ENCODE data around the gene GRIFIN. TPM values are rescaled to one million over a fixed set of nuclear protein-coding genes. Genes with fewer than 3 reads are reported as not detected.

GRIFIN gene
- total and polyA plus RNA-seq, 7 donors, result not detected

DNA sequence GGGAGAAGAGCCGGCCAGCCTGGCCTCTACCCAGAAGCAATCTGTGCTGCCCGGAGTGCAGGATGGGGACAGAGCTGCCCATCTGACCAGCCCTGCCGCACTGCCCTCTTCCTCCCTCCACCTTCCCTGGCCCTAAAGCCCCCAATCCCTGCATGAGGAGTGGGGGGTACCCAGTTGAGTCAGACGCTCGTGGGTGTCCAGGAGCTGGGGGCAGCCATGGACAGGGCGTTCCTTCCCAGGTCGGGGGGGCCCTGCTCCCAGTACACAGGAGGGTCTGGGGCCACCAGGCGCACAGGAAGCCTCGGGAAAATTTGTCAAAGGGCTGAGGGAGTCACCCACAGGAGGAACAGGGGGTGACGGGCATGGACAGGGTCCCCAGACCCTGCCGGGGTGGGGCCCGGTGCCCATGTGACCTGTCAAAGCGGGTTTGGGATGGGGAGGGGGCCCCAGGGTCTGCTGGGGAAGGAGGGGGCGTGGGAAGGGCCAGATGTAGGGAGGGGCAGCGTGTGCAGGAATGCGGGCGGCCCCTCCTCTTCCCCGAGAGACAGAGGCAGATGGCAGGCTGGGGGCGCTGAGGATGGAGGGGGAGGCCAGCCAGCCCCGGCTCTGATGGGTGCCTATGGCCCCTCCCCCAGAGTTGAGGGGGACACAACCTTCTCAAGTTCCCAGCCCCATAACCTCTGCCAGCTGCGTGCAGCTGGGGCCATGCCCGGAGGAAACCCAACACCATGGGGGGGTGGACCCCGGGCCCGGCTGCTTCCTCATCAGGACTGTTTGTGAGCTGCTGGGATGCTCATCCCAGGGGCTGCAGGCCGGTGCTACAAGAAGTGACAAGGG, 21.5 kb upstream of the GRIFIN start:
- Histone ChIP-seq H3K27ac (no peak overlapping the region), H3K27me3 (ENCODE audit: insufficient read depth in 3 of 3, low read length in 2 of 3) (peaks cover 0 to 41% (median 8%) of the 10 kb centered on the region in 3 donors), H3K4me3 (no peak overlapping the region), H3K36me3 (ENCODE audit: insufficient read depth in 1 of 2, low read depth in 1 of 2) (no peaks in the 10 kb centered on the region), H3K9me3 (no peaks in the 10 kb centered on the region), H3K4me1 (peaks cover 5% of the 10 kb centered on the region)
- WGBS, 3 donors, result 21 to 31% (median 26%) methylated on average over 19 to 25 of the region's 25 CpGs
- intact Hi-C loops (cut with DNase I), result no loop called here
- no peak for DNase-seq
- ATAC-seq, result peak in 1 of 4 donors; percentile 32
- TF ChIP-seq, protein P1, sequence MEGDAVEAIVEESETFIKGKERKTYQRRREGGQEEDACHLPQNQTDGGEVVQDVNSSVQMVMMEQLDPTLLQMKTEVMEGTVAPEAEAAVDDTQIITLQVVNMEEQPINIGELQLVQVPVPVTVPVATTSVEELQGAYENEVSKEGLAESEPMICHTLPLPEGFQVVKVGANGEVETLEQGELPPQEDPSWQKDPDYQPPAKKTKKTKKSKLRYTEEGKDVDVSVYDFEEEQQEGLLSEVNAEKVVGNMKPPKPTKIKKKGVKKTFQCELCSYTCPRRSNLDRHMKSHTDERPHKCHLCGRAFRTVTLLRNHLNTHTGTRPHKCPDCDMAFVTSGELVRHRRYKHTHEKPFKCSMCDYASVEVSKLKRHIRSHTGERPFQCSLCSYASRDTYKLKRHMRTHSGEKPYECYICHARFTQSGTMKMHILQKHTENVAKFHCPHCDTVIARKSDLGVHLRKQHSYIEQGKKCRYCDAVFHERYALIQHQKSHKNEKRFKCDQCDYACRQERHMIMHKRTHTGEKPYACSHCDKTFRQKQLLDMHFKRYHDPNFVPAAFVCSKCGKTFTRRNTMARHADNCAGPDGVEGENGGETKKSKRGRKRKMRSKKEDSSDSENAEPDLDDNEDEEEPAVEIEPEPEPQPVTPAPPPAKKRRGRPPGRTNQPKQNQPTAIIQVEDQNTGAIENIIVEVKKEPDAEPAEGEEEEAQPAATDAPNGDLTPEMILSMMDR (IDR thresholded peaks at IDR 0.05), result no peak

DNA sequence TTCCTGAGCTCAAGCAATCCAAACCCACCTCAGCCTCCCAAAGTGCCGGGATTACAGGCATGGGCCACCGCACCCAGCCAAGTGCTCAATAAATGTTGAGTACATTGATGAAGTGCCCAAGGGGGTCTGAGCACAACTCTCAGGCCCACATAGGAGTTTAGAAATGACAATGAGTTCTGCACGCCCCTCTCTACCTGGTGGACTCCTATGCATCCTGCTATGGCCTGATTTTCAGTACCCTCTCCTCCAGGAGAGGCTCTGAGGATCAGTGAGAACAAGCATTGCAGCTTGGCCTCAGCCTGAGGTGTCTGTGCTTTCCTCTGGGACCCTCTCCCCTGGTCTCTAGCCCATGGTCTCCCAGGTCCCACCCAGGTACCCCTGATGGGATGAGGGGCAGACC, 20.9 kb upstream of the GRIFIN start:
- H3K27me3 ChIP-seq (ENCODE audit: insufficient read depth in 3 of 3, low read length in 2 of 3), result peaks cover 0 to 41% (median 8%) of the 10 kb centered on the region in 3 donors

DNA sequence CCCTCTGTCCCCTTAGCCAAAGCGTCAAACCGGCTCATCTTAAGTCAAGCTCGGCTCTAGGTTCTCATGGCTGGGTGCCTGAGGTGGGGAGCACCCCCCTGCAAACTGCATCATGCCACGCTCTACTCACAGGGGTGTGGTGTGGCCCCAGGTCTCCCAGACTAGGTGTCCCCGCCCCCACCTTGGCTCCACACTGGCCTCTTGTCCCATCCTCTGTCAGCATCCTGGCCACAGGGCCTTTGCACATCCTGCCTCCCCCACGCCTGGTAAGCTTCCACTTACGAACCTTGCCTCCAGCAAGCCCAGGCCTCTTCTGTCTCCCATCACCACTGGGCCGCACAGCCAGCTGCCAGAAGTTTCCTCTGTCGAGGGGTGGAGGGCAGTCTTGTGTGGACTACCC, 20.2 kb upstream of the GRIFIN start:
- no peak for DNase-seq
- 56 to 66% (median 62%) methylated on average over 9 of the region's 9 CpGs for WGBS, 3 donors
- H3K27ac ChIP-seq, result no peak overlapping the region

More for the DNA sequence above, 20.9 kb upstream of the GRIFIN start:
- Histone ChIP-seq H3K9me3 (no peaks in the 10 kb centered on the region), H3K4me1 (peaks cover 5% of the 10 kb centered on the region), H3K4me3 (no peak overlapping the region), H3K36me3 (ENCODE audit: insufficient read depth in 1 of 2, low read depth in 1 of 2) (no peaks in the 10 kb centered on the region), H3K27ac (no peak overlapping the region)
- DNase-seq (no peak), ATAC-seq (no peak)
- intact Hi-C loops (cut with DNase I), result no loop called here
- TF ChIP-seq, protein P1 (IDR thresholded peaks at IDR 0.05), result no peak
- 86 to 98% (median 91%) methylated on average over 3 of the region's 3 CpGs for WGBS, 3 donors

DNA sequence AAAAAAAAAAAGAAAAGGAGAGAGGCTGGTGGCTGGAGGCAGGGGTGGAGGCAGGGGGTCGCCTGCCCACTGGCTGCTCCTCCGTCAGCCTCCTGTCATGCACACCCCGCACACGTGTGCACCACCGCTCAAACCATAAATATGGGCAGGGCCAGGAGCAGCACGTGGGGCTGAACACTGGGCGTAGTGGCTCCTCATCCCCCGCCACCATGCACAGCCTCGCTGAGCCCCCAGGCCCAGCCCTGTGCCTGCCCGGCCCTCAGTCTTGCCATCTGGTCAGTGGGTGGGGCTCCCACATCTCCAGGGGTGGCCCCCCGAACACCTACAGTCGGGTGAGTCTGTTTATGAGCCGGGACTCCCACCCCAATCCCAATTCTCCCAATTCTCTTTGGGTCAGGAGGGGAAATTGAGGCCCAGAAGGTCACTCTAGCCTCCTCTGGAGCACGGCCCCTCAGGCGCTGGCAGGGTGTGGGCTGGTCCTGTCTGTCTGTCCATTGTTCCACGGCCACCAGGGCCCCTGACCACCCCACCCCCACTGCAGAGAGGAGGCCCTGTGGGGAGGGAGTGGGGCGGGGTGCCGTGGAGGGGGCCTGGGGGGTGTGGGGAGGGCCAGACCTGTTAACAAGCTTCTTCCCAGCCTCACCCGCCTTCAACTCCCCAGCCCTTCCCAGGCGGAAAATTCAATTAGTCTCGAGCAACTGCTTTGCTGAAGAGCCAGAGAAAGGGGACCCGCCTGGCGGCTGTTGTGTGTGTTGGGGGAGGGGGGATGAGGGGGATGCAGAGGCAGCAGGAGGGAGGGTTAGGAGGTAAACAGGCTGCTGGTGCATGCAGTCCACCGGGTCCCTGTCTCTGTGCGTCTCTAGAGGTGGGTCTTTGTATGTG, 19.5 kb upstream of the GRIFIN start:
- DNase-seq (no peak), ATAC-seq (no peak)
- TF ChIP-seq, protein P1 (IDR thresholded peaks at IDR 0.05), result no peak
- Histone ChIP-seq H3K36me3 (ENCODE audit: insufficient read depth in 1 of 2, low read depth in 1 of 2) (no peaks in the 10 kb centered on the region), H3K9me3 (no peaks in the 10 kb centered on the region), H3K4me1 (peaks cover 5% of the 10 kb centered on the region), H3K27me3 (ENCODE audit: insufficient read depth in 3 of 3, low read length in 2 of 3) (peaks cover 0 to 41% (median 11%) of the 10 kb centered on the region in 3 donors), H3K27ac (no peak overlapping the region), H3K4me3 (no peak overlapping the region)
- WGBS, 3 donors, result 52 to 61% (median 58%) methylated on average over 22 to 25 of the region's 25 CpGs
- intact Hi-C loops (cut with DNase I), result no loop called here

More for the DNA sequence above, 20.2 kb upstream of the GRIFIN start:
- Histone ChIP-seq H3K4me3 (no peak overlapping the region), H3K4me1 (peaks cover 5% of the 10 kb centered on the region), H3K27me3 (ENCODE audit: insufficient read depth in 3 of 3, low read length in 2 of 3) (peaks cover 0 to 41% (median 8%) of the 10 kb centered on the region in 3 donors), H3K36me3 (ENCODE audit: insufficient read depth in 1 of 2, low read depth in 1 of 2) (no peaks in the 10 kb centered on the region), H3K9me3 (no peaks in the 10 kb centered on the region)
- TF ChIP-seq, protein P1 (IDR thresholded peaks at IDR 0.05), result no peak
- no peak for ATAC-seq
- intact Hi-C loops (cut with DNase I), result no loop called here

Data from psoas muscle (tissue), 8 donors.